ENCODE measurements around the gene TRMT2B.

GRCh38 chrX:100980608-100981497, 71.1 kb downstream of the TRMT2B start:
- TF ChIP-seq CTCF (IDR thresholded peaks at IDR 0.05) (no peak), POLR2A (IDR thresholded peaks at IDR 0.05) (no peak)
